Prostate gland (tissue), 2 donors: ENCODE measurements around the gene RDH16. TPM values are rescaled to one million over a fixed set of nuclear protein-coding genes. Genes with fewer than 3 reads are reported as not detected.

Experiments
- DNase-seq: peaks from one replicate; pipeline ENCODE4 v3.0.0-alpha.2; 2019; ENCODE audit warnings: low spot score
- H3K27ac ChIP-seq, 2 donors: fragments of 200-600 bp; sonication (generic); 2 replicates each; pipeline ENCODE4 v1.5.1; 2017 to 2019
- H3K27me3 ChIP-seq: fragments of 200-600 bp; sonication (generic); replicated peaks from 2 replicates; pipeline ENCODE4 v1.5.1; 2019; ENCODE audit not compliant: insufficient read depth
- H3K36me3 ChIP-seq, 2 donors: fragments of 200-600 bp; sonication (generic); 1 replicate in 1 of 2; 2 replicates in 1 of 2; pipeline versions ENCODE4 v1.5.1 to v1.8.1; 2017 to 2019
- H3K4me1 ChIP-seq: fragments of 200-600 bp; sonication (generic); replicated peaks from 2 replicates; pipeline ENCODE4 v1.5.1; 2019
- H3K4me3 ChIP-seq, 2 donors: fragments of 200-600 bp; sonication (generic); 2 replicates each; pipeline ENCODE4 v1.5.1; 2017 to 2019
- H3K9me3 ChIP-seq: fragments of 200-600 bp; sonication (generic); 2 replicates; pipeline ENCODE4 v1.5.1; 2017
- POLR2A ChIP-seq: fragments of 450-650 bp; IDR thresholded peaks from one replicate; pipeline ENCODE4 v1.6.1; 2016; ENCODE audit warnings: antibody characterized with exemption, mild to moderate bottlenecking
- POLR2AphosphoS5 ChIP-seq: sonication (generic); formaldehyde crosslinking; IDR thresholded peaks from one replicate; pipeline ENCODE4 v1.6.1; 2017; ENCODE audit warnings: antibody characterized with exemption
- WGBS: methylation state at CpG from one replicate; pipeline ENCODE4 v1.1.5; 2018; 5-methylcytosine and 5-hydroxymethylcytosine counted together
- intact Hi-C: fragments of 100-400 bp; cut with DNase I; formaldehyde crosslinking; loops from one replicate; pipeline ENCODE4 v1.14.2; 2022
- total RNA-seq, 2 donors: library from RNA; depleted of rRNA; stranded (reverse); fragments of >200 nt; gene quantifications; one replicate each; pipeline ENCODE4 v1.1.0, GENCODE V29; 2016
- TF ChIP-seq, protein P1 (sequence below), 4 experiments: fragments of 200-600 bp in 2 of 4; fragments of 450-650 bp in 2 of 4; sonication (generic) in 2 of 4; IDR thresholded peaks; 1 replicate in 3 of 4; 2 replicates in 1 of 4; pipeline ENCODE4 v1.5.1; 2016 to 2019; ENCODE audit warnings: antibody characterized with exemption in 4 of 4, mild to moderate bottlenecking in 2 of 4, moderate library complexity in 2 of 4

Gene RDH16
- total RNA-seq, 2 donors from 2014 or later: 4.4 to 7.8 TPM

DNA sequence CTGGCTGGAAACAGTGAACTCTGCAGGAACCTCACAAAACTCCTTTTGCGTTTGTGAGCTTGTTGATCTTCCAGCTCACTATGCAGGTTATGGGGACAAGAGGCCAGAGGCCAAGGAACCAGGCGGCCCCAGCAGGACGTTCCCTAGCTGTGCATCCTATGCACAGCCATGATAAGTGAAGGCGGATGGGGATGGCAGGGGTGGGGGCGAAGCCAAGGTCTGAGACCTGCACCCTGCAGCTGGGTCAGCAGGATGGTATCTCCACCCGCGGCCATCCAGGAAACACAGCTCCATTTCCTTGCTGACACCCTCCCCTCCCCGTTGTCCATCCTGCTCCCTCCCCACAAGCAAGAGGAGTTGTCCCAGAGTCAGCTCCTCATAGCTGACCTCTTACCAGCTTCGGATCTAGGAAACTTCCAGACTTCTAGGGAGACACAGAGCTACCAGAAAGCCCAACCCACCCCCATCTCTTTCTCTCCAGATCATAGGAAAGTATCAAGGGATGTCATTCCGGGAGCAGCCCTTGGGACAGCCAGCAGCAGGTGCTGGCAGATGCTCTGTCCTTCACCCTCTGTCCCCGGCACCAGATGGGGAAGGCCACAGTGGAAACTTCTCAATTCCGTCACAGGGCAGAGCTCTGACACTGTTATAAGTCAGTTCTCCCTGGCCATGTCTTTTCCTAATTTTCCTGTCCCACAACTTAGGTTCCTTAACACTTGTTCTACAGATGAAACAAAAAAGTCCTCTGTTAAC lies 39.6 kb upstream of the RDH16 start:
- TF ChIP-seq POLR2AphosphoS5: peak; percentile 41
- TF ChIP-seq POLR2A: no peak
- H3K4me3 ChIP-seq: no peak overlapping the region
- no peaks in the 10 kb centered on the region for H3K27me3 ChIP-seq
- H3K27ac ChIP-seq: peak overlapping the region in 1 of 2 donors; percentile 4
- DNase-seq: no peak
- intact Hi-C loops: no loop called here
- 56% methylated on average over 12 of the region's 12 CpGs for WGBS
- H3K9me3 ChIP-seq: no peaks in the 10 kb centered on the region
- H3K36me3 ChIP-seq: peaks cover 0 to 1% of the 10 kb centered on the region in 2 donors
- H3K4me1 ChIP-seq: no peaks in the 10 kb centered on the region

DNA sequence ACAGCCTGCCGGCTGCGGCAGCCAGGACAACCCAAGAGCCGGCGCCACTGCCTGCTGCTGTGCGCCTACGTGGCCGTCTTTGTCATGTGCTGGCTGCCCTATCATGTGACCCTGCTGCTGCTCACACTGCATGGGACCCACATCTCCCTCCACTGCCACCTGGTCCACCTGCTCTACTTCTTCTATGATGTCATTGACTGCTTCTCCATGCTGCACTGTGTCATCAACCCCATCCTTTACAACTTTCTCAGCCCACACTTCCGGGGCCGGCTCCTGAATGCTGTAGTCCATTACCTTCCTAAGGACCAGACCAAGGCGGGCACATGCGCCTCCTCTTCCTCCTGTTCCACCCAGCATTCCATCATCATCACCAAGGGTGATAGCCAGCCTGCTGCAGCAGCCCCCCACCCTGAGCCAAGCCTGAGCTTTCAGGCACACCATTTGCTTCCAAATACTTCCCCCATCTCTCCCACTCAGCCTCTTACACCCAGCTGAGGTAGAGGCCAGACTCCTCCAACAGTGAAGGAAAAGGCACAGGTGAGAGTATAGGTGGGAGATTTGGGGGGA lies 38.6 kb upstream of the RDH16 start:
- intact Hi-C loops: no loop called here
- Histone ChIP-seq H3K27me3 (no peaks in the 10 kb centered on the region), H3K9me3 (no peaks in the 10 kb centered on the region), H3K27ac (peak overlapping the region in 1 of 2 donors; percentile 4), H3K36me3 (no peaks in the 10 kb centered on the region), H3K4me1 (no peaks in the 10 kb centered on the region), H3K4me3 (no peak overlapping the region)
- WGBS: 91% methylated on average over 11 of the region's 11 CpGs
- DNase-seq: no peak
- no peak for TF ChIP-seq POLR2AphosphoS5

DNA sequence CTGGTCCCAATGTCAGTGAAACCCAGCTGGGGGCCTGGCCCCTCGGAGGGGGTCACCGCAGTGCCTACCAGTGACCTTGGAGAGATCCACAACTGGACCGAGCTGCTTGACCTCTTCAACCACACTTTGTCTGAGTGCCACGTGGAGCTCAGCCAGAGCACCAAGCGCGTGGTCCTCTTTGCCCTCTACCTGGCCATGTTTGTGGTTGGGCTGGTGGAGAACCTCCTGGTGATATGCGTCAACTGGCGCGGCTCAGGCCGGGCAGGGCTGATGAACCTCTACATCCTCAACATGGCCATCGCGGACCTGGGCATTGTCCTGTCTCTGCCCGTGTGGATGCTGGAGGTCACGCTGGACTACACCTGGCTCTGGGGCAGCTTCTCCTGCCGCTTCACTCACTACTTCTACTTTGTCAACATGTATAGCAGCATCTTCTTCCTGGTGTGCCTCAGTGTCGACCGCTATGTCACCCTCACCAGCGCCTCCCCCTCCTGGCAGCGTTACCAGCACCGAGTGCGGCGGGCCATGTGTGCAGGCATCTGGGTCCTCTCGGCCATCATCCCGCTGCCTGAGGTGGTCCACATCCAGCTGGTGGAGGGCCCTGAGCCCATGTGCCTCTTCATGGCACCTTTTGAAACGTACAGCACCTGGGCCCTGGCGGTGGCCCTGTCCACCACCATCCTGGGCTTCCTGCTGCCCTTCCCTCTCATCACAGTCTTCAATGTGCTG lies 38.0 kb upstream of the RDH16 start:
- Histone ChIP-seq H3K27ac (no peak overlapping the region), H3K36me3 (no peaks in the 10 kb centered on the region), H3K27me3 (no peaks in the 10 kb centered on the region), H3K4me1 (no peaks in the 10 kb centered on the region), H3K9me3 (no peaks in the 10 kb centered on the region), H3K4me3 (no peak overlapping the region)
- no peak for DNase-seq
- intact Hi-C loops: no loop called here
- 92% methylated on average over 26 of the region's 26 CpGs for WGBS
- TF ChIP-seq POLR2A (no peak), POLR2AphosphoS5 (no peak)
- TF ChIP-seq, protein P1, sequence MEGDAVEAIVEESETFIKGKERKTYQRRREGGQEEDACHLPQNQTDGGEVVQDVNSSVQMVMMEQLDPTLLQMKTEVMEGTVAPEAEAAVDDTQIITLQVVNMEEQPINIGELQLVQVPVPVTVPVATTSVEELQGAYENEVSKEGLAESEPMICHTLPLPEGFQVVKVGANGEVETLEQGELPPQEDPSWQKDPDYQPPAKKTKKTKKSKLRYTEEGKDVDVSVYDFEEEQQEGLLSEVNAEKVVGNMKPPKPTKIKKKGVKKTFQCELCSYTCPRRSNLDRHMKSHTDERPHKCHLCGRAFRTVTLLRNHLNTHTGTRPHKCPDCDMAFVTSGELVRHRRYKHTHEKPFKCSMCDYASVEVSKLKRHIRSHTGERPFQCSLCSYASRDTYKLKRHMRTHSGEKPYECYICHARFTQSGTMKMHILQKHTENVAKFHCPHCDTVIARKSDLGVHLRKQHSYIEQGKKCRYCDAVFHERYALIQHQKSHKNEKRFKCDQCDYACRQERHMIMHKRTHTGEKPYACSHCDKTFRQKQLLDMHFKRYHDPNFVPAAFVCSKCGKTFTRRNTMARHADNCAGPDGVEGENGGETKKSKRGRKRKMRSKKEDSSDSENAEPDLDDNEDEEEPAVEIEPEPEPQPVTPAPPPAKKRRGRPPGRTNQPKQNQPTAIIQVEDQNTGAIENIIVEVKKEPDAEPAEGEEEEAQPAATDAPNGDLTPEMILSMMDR (IDR thresholded peaks at IDR 0.05): no peak

DNA sequence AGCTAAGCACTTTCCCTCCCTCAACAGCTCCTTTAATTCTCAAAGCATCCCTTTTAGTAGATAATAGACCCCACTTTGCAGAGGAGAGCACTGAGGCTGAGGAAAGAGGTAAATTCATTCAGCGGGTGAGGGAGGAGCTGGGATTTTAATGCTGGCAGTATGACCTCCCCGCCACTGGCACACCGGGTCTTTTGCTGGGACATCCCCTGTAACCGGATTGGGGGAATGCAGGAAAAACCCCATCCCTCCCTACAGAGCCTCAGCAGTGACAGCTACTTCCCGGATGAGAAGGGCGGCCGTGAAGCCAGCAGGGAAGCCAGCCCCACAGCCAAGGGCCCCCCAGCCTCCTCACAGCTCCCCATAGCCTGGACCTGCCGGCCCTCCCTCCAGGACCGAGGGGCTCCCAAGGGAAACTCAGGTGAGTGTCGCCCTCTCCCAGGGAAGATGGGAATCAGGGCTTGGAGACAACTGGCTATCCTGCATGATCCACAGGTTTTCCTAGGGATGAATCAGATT lies 36.9 kb upstream of the RDH16 start:
- no peak overlapping the region for H3K27ac ChIP-seq
- TF ChIP-seq POLR2AphosphoS5: no peak
- TF ChIP-seq, protein P1 (IDR thresholded peaks at IDR 0.05): no peak
- TF ChIP-seq POLR2A: no peak
- intact Hi-C loops: no loop called here
- no peak overlapping the region for H3K4me3 ChIP-seq
- WGBS: 74% methylated on average over 10 of the region's 10 CpGs
- H3K9me3 ChIP-seq: no peaks in the 10 kb centered on the region
- no peaks in the 10 kb centered on the region for H3K27me3 ChIP-seq
- H3K4me1 ChIP-seq: no peaks in the 10 kb centered on the region
- no peak for DNase-seq
- H3K36me3 ChIP-seq: no peaks in the 10 kb centered on the region

GRCh38 chr12:56993346-56993745 lies 35.9 kb upstream of the RDH16 start:
- no peaks in the 10 kb centered on the region for H3K9me3 ChIP-seq
- WGBS: 58% methylated on average over 10 of the region's 10 CpGs
- H3K27me3 ChIP-seq: no peaks in the 10 kb centered on the region
- H3K36me3 ChIP-seq: no peaks in the 10 kb centered on the region
- H3K4me3 ChIP-seq: no peak overlapping the region
- DNase-seq: no peak
- intact Hi-C loops: no loop called here
- H3K4me1 ChIP-seq: no peaks in the 10 kb centered on the region
- TF ChIP-seq POLR2A: no peak
- TF ChIP-seq POLR2AphosphoS5: no peak
- TF ChIP-seq, protein P1 (IDR thresholded peaks at IDR 0.05): no peak
- H3K27ac ChIP-seq: no peak overlapping the region
